Right forelimb (tissue), 1 donor: ENCODE data around the gene STEAP1.

Experiments used
- DNase-seq: peaks from one replicate; pipeline ENCODE4 v3.0.0-alpha.2; 2018

STEAP1 gene

GRCh38 chr7:90213521-90213920 is 59.3 kb downstream of the STEAP1 start:
- DNase-seq, result no peak
